ENCODE measurements around the gene PCNX2. TPM values are rescaled to one million over a fixed set of nuclear protein-coding genes. Genes with fewer than 3 reads are reported as not detected.

Gene PCNX2
- total RNA-seq, 1 experiment from 2014 or later, result 15.3 TPM

GRCh38 chr1:233022246-233022645 is 273.3 kb downstream of the PCNX2 start:
- intact Hi-C loops (cut with micrococcal nuclease), result no loop called here
- no peak overlapping the region for H3K4me3 ChIP-seq (replicated peaks in 1 of 2; ENCODE audit: low read depth in 1 of 2, low read length in 2 of 2)
- H4K20me1 ChIP-seq (ENCODE audit: insufficient read depth), result no peaks in the 10 kb centered on the region
- H3K27me3 ChIP-seq (ENCODE audit: insufficient read depth, low read length), result no peaks in the 10 kb centered on the region
- TF ChIP-seq SP1 (IDR thresholded peaks at IDR 0.05; ENCODE audit: low read depth) (no peak), ELF1 (IDR thresholded peaks at IDR 0.05; ENCODE audit: borderline replicate concordance, low read depth) (no peak), CTCF (IDR thresholded peaks at IDR 0.05 in 2 of 3, conservative IDR thresholded peaks at IDR 0.05 in 1 of 3; ENCODE audit: borderline replicate concordance in 1 of 3, insufficient read depth in 1 of 3, low read depth in 2 of 3, low read length in 2 of 3) (no peak), POLR2AphosphoS5 (IDR thresholded peaks at IDR 0.05; ENCODE audit: low read depth, low read length) (no peak), CBX3 (IDR thresholded peaks at IDR 0.05; ENCODE audit: low read depth) (no peak)
- H2AFZ ChIP-seq (ENCODE audit: low read depth, low read length, poor library complexity, severe bottlenecking), result no peak overlapping the region
- no peak overlapping the region for H3K27ac ChIP-seq (ENCODE audit: low read depth, low read length)
- BruUV-seq (replicated peaks), result no TSS peak
- H3K4me2 ChIP-seq (ENCODE audit: low read length), result no peak overlapping the region
- ChIA-PET POLR2A (no interaction called here), CTCF (no interaction called here), RAD21 (ENCODE audit: low non-redundant PET in 1 of 2, low total read pairs in 2 of 2, uncharacterized antibody in 2 of 2, unreplicated experiment in 2 of 2) (no interaction called here)
- H3K9ac ChIP-seq (ENCODE audit: low read length), result no peak overlapping the region
- no peak for DNase-seq (ENCODE audit: low read depth, low spot score)
- H3K36me3 ChIP-seq (ENCODE audit: control insufficient read depth in 1 of 2, insufficient read depth in 2 of 2, low read length in 2 of 2), result no peaks in the 10 kb centered on the region
- H3K79me2 ChIP-seq (ENCODE audit: insufficient read depth, low read length), result no peaks in the 10 kb centered on the region
- H3K4me1 ChIP-seq (ENCODE audit: control insufficient read depth in 1 of 2, insufficient read depth in 2 of 2, low read length in 2 of 2), result peaks cover 0 to 3% of the 10 kb centered on the region in 2 experiments; a peak in 1 of 4 replicates
- no peak for ATAC-seq
- H3K9me2 ChIP-seq (ENCODE audit: insufficient read depth), result no peaks in the 10 kb centered on the region
- H3K9me3 ChIP-seq (ENCODE audit: control insufficient read depth in 1 of 2, insufficient read depth in 1 of 2, low read depth in 1 of 2, low read length in 2 of 2), result no peaks in the 10 kb centered on the region

GRCh38 chr1:233020426-233020825 is 275.1 kb downstream of the PCNX2 start:
- DNase-seq (ENCODE audit: low read depth, low spot score), result no peak
- H3K27me3 ChIP-seq (ENCODE audit: insufficient read depth, low read length), result no peaks in the 10 kb centered on the region
- no peak overlapping the region for H3K27ac ChIP-seq (ENCODE audit: low read depth, low read length)
- H3K9me3 ChIP-seq (ENCODE audit: control insufficient read depth in 1 of 2, insufficient read depth in 1 of 2, low read depth in 1 of 2, low read length in 2 of 2), result no peaks in the 10 kb centered on the region
- ATAC-seq, result no peak
- no peaks in the 10 kb centered on the region for H4K20me1 ChIP-seq (ENCODE audit: insufficient read depth)
- no peaks in the 10 kb centered on the region for H3K4me1 ChIP-seq (ENCODE audit: control insufficient read depth in 1 of 2, insufficient read depth in 2 of 2, low read length in 2 of 2)
- intact Hi-C loops (cut with micrococcal nuclease), result no loop called here
- TF ChIP-seq MAX (IDR thresholded peaks at IDR 0.05) (no peak), TCF7L2 (IDR thresholded peaks at IDR 0.05; ENCODE audit: borderline replicate concordance, extremely low read depth, insufficient read depth, insufficient read length) (no peak)
- no peaks in the 10 kb centered on the region for H3K9me2 ChIP-seq (ENCODE audit: insufficient read depth)
- no peaks in the 10 kb centered on the region for H3K79me2 ChIP-seq (ENCODE audit: insufficient read depth, low read length)
- no peak overlapping the region for H2AFZ ChIP-seq (ENCODE audit: low read depth, low read length, poor library complexity, severe bottlenecking)
- no TSS peak for BruUV-seq (replicated peaks)
- no peak overlapping the region for H3K4me3 ChIP-seq (replicated peaks in 1 of 2; ENCODE audit: low read depth in 1 of 2, low read length in 2 of 2)
- no peak overlapping the region for H3K4me2 ChIP-seq (ENCODE audit: low read length)
- H3K36me3 ChIP-seq (ENCODE audit: control insufficient read depth in 1 of 2, insufficient read depth in 2 of 2, low read length in 2 of 2), result no peaks in the 10 kb centered on the region
- RAD21 ChIA-PET (ENCODE audit: low non-redundant PET in 1 of 2, low total read pairs in 2 of 2, uncharacterized antibody in 2 of 2, unreplicated experiment in 2 of 2), result no interaction called here
- no peak overlapping the region for H3K9ac ChIP-seq (ENCODE audit: low read length)
- POLR2A ChIA-PET, result no interaction called here
- CTCF ChIA-PET, result no interaction called here

Measured in HCT116 (cell line).